Measurements from ENCODE around the gene MTTP.

Gene MTTP

GRCh38 chr4:99642725-99643489 lies 68.3 kb downstream of the MTTP start:
- peak; percentile 48 for DNase-seq (ENCODE audit: low spot score)

- no peak for DNase-seq (ENCODE audit: low spot score)
These were observed 69.8 kb downstream of the MTTP start for GRCh38 chr4:99644453-99644852.

GRCh38 chr4:99645036-99645435 lies 70.4 kb downstream of the MTTP start:
- no peak for DNase-seq (ENCODE audit: low spot score)

GRCh38 chr4:99645638-99646037 lies 71.0 kb downstream of the MTTP start:
- no peak for DNase-seq (ENCODE audit: low spot score)

- DNase-seq (ENCODE audit: low spot score) = no peak
These were observed 72.4 kb downstream of the MTTP start for GRCh38 chr4:99647071-99647470.

- no peak for DNase-seq (ENCODE audit: low spot score)
These were observed 73.7 kb downstream of the MTTP start for GRCh38 chr4:99648321-99648720.

GRCh38 chr4:99649208-99649607 lies 74.6 kb downstream of the MTTP start:
- DNase-seq (ENCODE audit: low spot score) = no peak

GRCh38 chr4:99649778-99650177 lies 75.2 kb downstream of the MTTP start:
- DNase-seq (ENCODE audit: low spot score) = no peak

GRCh38 chr4:99651016-99651769 lies 76.6 kb downstream of the MTTP start:
- no peak for DNase-seq (ENCODE audit: low spot score)

GRCh38 chr4:99651811-99652485 lies 77.3 kb downstream of the MTTP start:
- no peak for DNase-seq (ENCODE audit: low spot score)

- no peak for DNase-seq (ENCODE audit: low spot score)
These were observed 78.2 kb downstream of the MTTP start for GRCh38 chr4:99652596-99653436.

GRCh38 chr4:99653916-99654315 lies 79.3 kb downstream of the MTTP start:
- no peak for DNase-seq (ENCODE audit: low spot score)

- no peak for DNase-seq (ENCODE audit: low spot score)
These were observed 79.7 kb downstream of the MTTP start for GRCh38 chr4:99654361-99654761.

- no peak for DNase-seq (ENCODE audit: low spot score)
These were observed 80.9 kb downstream of the MTTP start for GRCh38 chr4:99655308-99656081.

GRCh38 chr4:99657798-99658197 lies 83.2 kb downstream of the MTTP start, which contains the start of gene C4orf54:
Gene C4orf54 (minus strand): TSS chr4:99657828. CDS start chr4:99654648, 3,180 bp downstream.
- no peak for DNase-seq (ENCODE audit: low spot score)

- DNase-seq (ENCODE audit: low spot score) = no peak
These were observed 84.0 kb downstream of the MTTP start for GRCh38 chr4:99658666-99659065.

- DNase-seq (ENCODE audit: low spot score) = no peak
These were observed 87.3 kb downstream of the MTTP start for GRCh38 chr4:99661907-99662306.

GRCh38 chr4:99664716-99665115 lies 90.1 kb downstream of the MTTP start:
- no peak for DNase-seq (ENCODE audit: low spot score)

- DNase-seq (ENCODE audit: low spot score) = no peak
These were observed 91.4 kb downstream of the MTTP start for GRCh38 chr4:99665983-99666382.

- DNase-seq (ENCODE audit: low spot score) = no peak
These were observed 93.8 kb downstream of the MTTP start for GRCh38 chr4:99668472-99668871.

- DNase-seq (ENCODE audit: low spot score) = no peak
These were observed 94.5 kb downstream of the MTTP start for GRCh38 chr4:99669084-99669483.

Measured in Ammon's horn (tissue), 1 donor.